G401 (cell line): ENCODE data around the gene RPTOR. TPM values are rescaled to one million over a fixed set of nuclear protein-coding genes. Genes with fewer than 3 reads are reported as not detected.

Experiments
- DNase-seq: peaks from one replicate; pipeline ENCODE4 v3.0.0-alpha.2; 2015; ENCODE audit warnings: low spot score
- in situ Hi-C: cut with HindIII; loops from 2 replicates; pipeline ENCODE4 v1.10.0; 2016; ENCODE audit warnings: low sequenced_read_pairs, mixed read lengths
- total RNA-seq: library from RNA; depleted of rRNA; stranded (reverse); fragments of >200 nt; shearing (Covaris generic); gene quantifications from 2 replicates; pipeline ENCODE4 v1.2.3, GENCODE V29; 2014

RPTOR gene
- total RNA-seq, 1 experiment from 2014 or later: 27.7 TPM

- in situ Hi-C loops: no loop called here
- no peak for DNase-seq
These were observed 306.8 kb downstream of the RPTOR start for GRCh38 chr17:80851277-80851925.

GRCh38 chr17:80852476-80853015 lies 307.9 kb downstream of the RPTOR start:
- DNase-seq: no peak
- in situ Hi-C loops: no loop called here

- no peak for DNase-seq
- in situ Hi-C loops: no loop called here
These were observed 308.4 kb downstream of the RPTOR start for GRCh38 chr17:80853076-80853475.

- in situ Hi-C loops: no loop called here
- no peak for DNase-seq
These were observed 309.6 kb downstream of the RPTOR start for GRCh38 chr17:80854220-80854619.

GRCh38 chr17:80855196-80855947 lies 310.7 kb downstream of the RPTOR start:
- in situ Hi-C loops: no loop called here
- DNase-seq: no peak

- in situ Hi-C loops: no loop called here
- no peak for DNase-seq
These were observed 311.6 kb downstream of the RPTOR start for GRCh38 chr17:80855948-80856862.

GRCh38 chr17:80856863-80857755 lies 312.5 kb downstream of the RPTOR start:
- DNase-seq: no peak
- in situ Hi-C loops: no loop called here

GRCh38 chr17:80857756-80858171 lies 313.1 kb downstream of the RPTOR start:
- in situ Hi-C loops: no loop called here
- DNase-seq: no peak

- in situ Hi-C loops: no loop called here
- no peak for DNase-seq
These were observed 313.8 kb downstream of the RPTOR start for GRCh38 chr17:80858301-80859001.

GRCh38 chr17:80859002-80859941 lies 314.6 kb downstream of the RPTOR start:
- in situ Hi-C loops: no loop called here
- peak; percentile 71 for DNase-seq

GRCh38 chr17:80860101-80860671 lies 315.5 kb downstream of the RPTOR start:
- in situ Hi-C loops: no loop called here
- no peak for DNase-seq

- in situ Hi-C loops: no loop called here
- DNase-seq: no peak
These were observed 316.2 kb downstream of the RPTOR start for GRCh38 chr17:80860703-80861417.

GRCh38 chr17:80861418-80861815 lies 316.8 kb downstream of the RPTOR start:
- in situ Hi-C loops: no loop called here
- no peak for DNase-seq

- in situ Hi-C loops: no loop called here
- DNase-seq: peak; percentile 87
These were observed 317.3 kb downstream of the RPTOR start for GRCh38 chr17:80861892-80862291.

- DNase-seq: no peak
- in situ Hi-C loops: no loop called here
These were observed 317.9 kb downstream of the RPTOR start for GRCh38 chr17:80862481-80862961.

- in situ Hi-C loops: no loop called here
- DNase-seq: no peak
These were observed 318.3 kb downstream of the RPTOR start for GRCh38 chr17:80862978-80863377.
